OCI-LY1 (cell line): ENCODE data around the gene GPR107.

Experiments used
- EZH2 ChIP-seq: fragments of 200-600 bp; sonication (generic), shearing (Covaris generic); IDR thresholded peaks from 2 replicates; pipeline ENCODE4 v1.8.0; 2017; ENCODE audit warnings: borderline replicate concordance, mixed run types, mild to moderate bottlenecking, antibody characterized with exemption, low read length, moderate library complexity, mixed read lengths
- TF ChIP-seq, protein P1 (sequence below): fragments of 200-600 bp; sonication (generic), shearing (Covaris generic); IDR thresholded peaks from 2 replicates; pipeline ENCODE4 v1.5.1; 2017; ENCODE audit warnings: mild to moderate bottlenecking, antibody characterized with exemption, low read length, moderate library complexity, mixed read lengths

DNA sequence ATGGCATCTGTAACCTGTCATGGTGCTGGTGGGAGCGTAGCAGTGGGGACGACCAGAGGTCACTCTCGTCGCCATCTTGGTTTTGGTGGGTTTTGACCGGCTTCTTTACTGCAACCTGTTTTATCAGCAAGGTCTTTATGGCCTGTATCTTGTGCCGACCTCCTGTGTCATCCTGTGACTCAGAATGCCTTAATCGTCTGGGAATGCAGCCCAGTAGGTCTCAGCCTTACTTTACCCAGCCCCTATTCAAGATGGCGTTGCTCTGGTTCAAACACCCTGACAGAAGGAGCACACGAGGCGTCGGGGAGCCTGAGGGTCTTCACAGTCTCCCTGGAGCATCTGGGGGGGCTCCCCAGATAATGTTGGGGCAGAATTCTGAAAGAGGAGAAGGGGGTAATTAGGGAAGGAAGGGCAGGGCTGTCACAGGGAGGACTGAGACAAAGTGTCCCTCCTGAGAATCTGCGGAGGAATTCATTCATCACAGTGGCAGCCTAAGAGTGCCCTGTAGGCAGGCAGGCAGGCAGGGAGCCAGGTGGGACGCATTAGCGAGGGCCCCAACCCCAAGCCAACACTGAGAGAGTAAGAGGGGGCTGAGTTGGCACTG, 97.2 kb downstream of the GPR107 start:
- TF ChIP-seq, protein P1, sequence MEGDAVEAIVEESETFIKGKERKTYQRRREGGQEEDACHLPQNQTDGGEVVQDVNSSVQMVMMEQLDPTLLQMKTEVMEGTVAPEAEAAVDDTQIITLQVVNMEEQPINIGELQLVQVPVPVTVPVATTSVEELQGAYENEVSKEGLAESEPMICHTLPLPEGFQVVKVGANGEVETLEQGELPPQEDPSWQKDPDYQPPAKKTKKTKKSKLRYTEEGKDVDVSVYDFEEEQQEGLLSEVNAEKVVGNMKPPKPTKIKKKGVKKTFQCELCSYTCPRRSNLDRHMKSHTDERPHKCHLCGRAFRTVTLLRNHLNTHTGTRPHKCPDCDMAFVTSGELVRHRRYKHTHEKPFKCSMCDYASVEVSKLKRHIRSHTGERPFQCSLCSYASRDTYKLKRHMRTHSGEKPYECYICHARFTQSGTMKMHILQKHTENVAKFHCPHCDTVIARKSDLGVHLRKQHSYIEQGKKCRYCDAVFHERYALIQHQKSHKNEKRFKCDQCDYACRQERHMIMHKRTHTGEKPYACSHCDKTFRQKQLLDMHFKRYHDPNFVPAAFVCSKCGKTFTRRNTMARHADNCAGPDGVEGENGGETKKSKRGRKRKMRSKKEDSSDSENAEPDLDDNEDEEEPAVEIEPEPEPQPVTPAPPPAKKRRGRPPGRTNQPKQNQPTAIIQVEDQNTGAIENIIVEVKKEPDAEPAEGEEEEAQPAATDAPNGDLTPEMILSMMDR = no peak
- no peak for TF ChIP-seq EZH2
